AG04449 (cell line): Measurements from ENCODE around the gene ZNF530.
A peak's percentile ranks its signal among the peaks of the same experiment; 100 is the strongest.

Source experiments
- CTCF ChIA-PET: fragments of 350-600 bp; formaldehyde crosslinking; extraction: SDS; loops from one replicate; lab custom pipeline; 2021; ENCODE audit warnings: antibody characterized with exemption; lab: Yijun Ruan, JAX
- POLR2A ChIA-PET: fragments of 400-600, 350-600 bp; formaldehyde crosslinking; extraction: SDS; loops from one replicate; lab custom pipeline; 2020; ENCODE audit warnings: antibody characterized with exemption, inconsistent platforms; lab: Yijun Ruan, JAX
- DNase-seq: peaks from one replicate; pipeline ENCODE4 v3.0.0-alpha.2; 2010; ENCODE audit warnings: low read depth, low spot score
- H3K4me3 ChIP-seq: 2 replicates; pipeline ENCODE4 v1.5.1; 2011; ENCODE audit warnings: low read depth, mild to moderate bottlenecking, control low read depth, low read length
- TF ChIP-seq, protein P1 (sequence below): IDR thresholded peaks from one replicate; pipeline ENCODE4 v1.5.1; 2011; ENCODE audit warnings: mild to moderate bottlenecking, moderate library complexity, low read length, control low read depth, inconsistent platforms; ENCODE audit not compliant: insufficient read depth; ENCODE audit errors: missing control alignments

The ZNF530 gene

DNA sequence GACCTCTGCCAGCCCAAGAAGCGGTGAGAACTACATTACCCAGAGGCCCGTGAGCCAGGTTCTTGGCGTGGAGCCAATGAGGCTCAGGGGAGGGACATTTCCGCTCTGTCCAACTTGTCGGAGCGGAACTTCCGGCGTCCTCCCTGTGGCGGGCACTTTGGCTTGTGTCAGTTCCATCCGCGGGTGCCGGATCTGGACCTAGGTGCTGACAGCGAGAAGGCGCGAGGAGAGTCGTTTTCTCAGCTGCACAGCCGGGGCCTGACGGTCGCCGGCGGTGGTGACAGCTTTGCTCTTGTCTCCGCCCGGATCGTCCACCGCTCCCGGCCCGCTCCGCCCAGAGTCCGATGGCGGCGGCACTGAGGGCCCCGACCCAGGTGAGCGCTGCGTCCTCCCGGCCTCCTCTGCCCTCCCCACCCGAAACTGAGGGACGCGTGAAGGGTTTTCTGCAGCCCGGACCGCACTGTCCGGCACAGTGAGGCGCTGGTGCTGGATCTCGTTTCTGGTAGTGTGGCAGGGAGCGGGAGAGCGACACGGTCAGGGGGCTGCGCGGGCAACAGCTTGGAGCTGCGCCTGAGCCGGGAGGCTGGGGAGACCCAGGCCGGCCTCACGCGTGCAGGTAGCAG is at the start of gene ZNF530:
ZNF530 (plus strand) TSS at position 125 of the 623 bp plus-strand sequence. CDS start 4,461 bp downstream, outside the sequence.
- peak within 1 kb of the TSS; percentile 85 for H3K4me3 ChIP-seq
- TF ChIP-seq, protein P1, sequence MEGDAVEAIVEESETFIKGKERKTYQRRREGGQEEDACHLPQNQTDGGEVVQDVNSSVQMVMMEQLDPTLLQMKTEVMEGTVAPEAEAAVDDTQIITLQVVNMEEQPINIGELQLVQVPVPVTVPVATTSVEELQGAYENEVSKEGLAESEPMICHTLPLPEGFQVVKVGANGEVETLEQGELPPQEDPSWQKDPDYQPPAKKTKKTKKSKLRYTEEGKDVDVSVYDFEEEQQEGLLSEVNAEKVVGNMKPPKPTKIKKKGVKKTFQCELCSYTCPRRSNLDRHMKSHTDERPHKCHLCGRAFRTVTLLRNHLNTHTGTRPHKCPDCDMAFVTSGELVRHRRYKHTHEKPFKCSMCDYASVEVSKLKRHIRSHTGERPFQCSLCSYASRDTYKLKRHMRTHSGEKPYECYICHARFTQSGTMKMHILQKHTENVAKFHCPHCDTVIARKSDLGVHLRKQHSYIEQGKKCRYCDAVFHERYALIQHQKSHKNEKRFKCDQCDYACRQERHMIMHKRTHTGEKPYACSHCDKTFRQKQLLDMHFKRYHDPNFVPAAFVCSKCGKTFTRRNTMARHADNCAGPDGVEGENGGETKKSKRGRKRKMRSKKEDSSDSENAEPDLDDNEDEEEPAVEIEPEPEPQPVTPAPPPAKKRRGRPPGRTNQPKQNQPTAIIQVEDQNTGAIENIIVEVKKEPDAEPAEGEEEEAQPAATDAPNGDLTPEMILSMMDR, result no peak
- POLR2A ChIA-PET, result no interaction called here
- CTCF ChIA-PET, result no interaction called here
- peak; percentile 47 for DNase-seq

DNA sequence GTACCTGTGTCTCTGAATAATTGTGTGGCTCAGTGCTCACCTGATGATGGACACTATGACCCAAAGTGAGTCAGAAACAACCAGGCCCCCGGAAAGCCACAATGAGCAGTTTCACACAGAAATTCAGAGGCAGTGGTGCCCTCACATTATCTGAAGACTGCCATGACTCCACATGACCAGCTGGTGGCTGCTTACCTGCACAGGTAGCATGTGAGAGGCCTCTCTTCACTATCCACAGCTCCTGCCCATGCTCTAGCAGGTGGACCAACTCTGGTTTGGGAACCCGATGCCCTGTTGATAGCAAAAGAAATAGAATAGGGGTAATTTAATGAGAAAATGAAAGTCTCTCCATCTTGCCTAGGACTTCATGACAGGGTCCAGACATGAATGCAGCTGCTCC is 47.3 kb upstream of the ZNF530 start:
- TF ChIP-seq, protein P1, result no peak
- no peak for DNase-seq
- ChIA-PET POLR2A (no interaction called here), CTCF (no interaction called here)
- H3K4me3 ChIP-seq, result no peak overlapping the region

DNA sequence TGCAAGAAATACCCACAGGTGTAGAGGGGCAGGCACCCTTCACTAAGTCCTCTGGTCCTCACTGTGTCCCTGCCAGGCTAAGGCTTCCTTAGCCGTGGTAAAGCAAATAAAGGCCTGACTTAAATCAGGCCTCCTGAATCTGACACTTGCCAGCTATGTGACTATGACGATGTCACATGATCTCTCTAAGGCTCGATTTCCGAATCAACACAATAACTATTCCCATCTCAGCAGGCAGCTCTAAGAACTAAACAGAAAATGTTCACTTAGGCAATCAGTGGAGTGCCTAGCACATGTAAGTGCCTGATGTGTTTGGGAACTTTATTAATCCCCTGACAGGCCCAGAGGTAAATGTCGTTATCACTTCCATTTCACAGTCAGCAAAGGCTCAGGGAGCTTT is 42.0 kb upstream of the ZNF530 start:
- POLR2A ChIA-PET, result no interaction called here
- CTCF ChIA-PET, result interaction anchor here (0.9 to 1.9 kb wide), 5 partner anchors 12 to 601 kb away, joined by 3 to 5 read pairs (median 3); partner anchors contain the start of gene ZNF211
- H3K4me3 ChIP-seq, result no peak overlapping the region
- no peak for DNase-seq
- TF ChIP-seq, protein P1, result no peak

DNA sequence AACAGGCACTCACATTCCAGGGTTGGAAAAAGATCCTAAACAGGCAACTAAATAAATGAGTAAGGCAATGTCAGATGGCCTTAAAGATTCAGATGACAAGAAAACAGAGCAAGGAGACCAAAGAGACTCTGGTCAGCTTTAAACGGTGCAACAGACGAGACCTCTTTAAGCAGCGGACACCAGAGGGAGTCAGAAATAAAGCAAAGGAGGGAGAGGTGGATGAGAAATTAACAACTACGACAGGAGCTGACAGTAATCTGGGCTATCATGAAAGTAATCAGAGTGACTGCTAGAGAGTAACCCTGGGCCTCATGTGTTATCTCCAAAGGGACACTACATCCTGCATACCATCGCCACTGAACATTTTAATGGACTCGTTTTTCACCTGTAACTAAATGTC is 41.2 kb upstream of the ZNF530 start:
- TF ChIP-seq, protein P1, result no peak
- POLR2A ChIA-PET, result no interaction called here
- H3K4me3 ChIP-seq, result peak overlapping the region; percentile 96
- CTCF ChIA-PET, result interaction anchor here (0.7 to 1.9 kb wide), 6 partner anchors 13 to 600 kb away, joined by 3 to 5 read pairs (median 3); partner anchors contain the start of gene ZNF211
- DNase-seq, result no peak

DNA sequence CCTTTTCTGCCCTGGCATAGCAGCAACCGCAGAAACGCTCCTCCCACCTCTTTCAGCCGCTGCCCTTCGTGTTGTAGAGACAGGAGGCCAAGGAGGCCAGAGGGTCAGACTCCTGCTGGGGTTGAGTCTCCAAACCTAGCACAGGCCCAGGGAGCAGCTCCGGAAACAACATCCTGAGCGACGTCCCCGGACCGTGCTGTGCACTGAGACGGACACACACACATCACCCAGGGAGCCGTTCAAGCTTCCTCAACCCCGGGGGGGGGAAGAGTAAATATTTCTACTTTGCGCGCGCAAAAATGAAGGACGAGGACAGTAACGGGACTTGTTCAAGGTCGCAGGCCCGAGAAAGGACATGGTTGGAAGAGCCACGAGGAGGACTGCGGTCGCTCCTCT is 40.7 kb upstream of the ZNF530 start:
- no peak for DNase-seq
- peak overlapping the region; percentile 96 for H3K4me3 ChIP-seq
- TF ChIP-seq, protein P1, result no peak
- ChIA-PET CTCF (interaction anchor here (0.7 to 1.9 kb wide), 5 partner anchors 14 to 599 kb away, joined by 3 to 5 read pairs (median 3); no protein-coding TSS in a partner anchor), POLR2A (no interaction called here)

DNA sequence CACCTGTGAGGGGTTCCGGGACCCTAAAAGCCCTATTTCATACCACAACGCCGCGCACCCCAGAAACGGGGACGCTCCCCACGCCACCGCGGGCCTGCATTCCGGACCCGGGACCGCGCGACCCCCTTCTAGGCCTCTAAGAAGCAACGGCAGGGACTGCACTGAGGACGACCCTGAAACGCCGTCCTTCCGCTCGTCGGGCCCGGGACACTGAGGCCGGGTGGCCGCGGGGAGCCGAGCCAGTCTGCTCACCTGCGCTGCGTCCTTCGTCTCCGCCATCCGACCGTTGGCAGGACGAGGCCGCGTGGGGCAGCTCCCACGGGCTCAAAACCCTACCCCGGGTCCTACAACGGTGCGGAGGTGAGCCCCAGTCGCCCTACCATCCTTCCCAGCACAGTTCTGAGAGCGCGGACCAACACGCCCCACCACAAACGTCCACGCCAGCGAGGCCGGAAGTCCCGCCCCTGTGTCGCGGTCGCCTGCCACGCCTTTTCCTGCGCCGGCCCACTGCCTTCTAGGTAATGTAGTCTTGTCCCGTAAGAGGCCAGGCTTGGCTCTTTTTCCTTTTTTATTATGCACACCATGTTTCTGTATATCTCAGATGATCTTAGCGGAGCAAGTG is 40.2 kb upstream of the ZNF530 start, which contains the start of gene ZNF550:
ZNF550 (minus strand) TSS at position 460 of the 622 bp plus-strand sequence; CDS start at position 279, 181 bp downstream.
- ChIA-PET CTCF (interaction anchor here (1.0 to 1.9 kb wide), 2 partner anchors 57 to 596 kb away, joined by 3 to 5 read pairs; no protein-coding TSS in a partner anchor), POLR2A (no interaction called here)
- H3K4me3 ChIP-seq, result peak within 1 kb of the TSS; percentile 96
- TF ChIP-seq, protein P1, result no peak
- DNase-seq, result peak; percentile 47
